Uterus (tissue), 4 donors: ENCODE measurements around the gene ZNF629. TPM values are rescaled to one million over a fixed set of nuclear protein-coding genes. Genes with fewer than 3 reads are reported as not detected.

Experiments used
- DNase-seq, 2 donors: peaks; one replicate each; pipeline ENCODE4 v3.0.0-alpha.2; 2019 to 2020
- H3K27ac ChIP-seq, 2 donors: fragments of 200-600 bp; sonication (generic); 1 replicate in 1 of 2; 2 replicates in 1 of 2; pipeline ENCODE4 v1.5.1; 2016 to 2018
- H3K27me3 ChIP-seq, 2 donors: fragments of 200-600 bp; sonication (generic); one replicate each; pipeline ENCODE4 v1.5.1; 2018 to 2019; ENCODE audit warnings: control low read depth in 1 of 2
- H3K36me3 ChIP-seq, 2 donors: fragments of 200-600 bp; sonication (generic); one replicate each; pipeline ENCODE4 v1.5.1; 2019; ENCODE audit warnings: control low read depth in 1 of 2
- H3K4me1 ChIP-seq, 2 donors: fragments of 200-600 bp; sonication (generic); one replicate each; pipeline ENCODE4 v1.5.1; 2018 to 2019; ENCODE audit warnings: control low read depth in 1 of 2
- H3K4me3 ChIP-seq, 2 donors: fragments of 200-600 bp; sonication (generic); 1 replicate in 1 of 2; 2 replicates in 1 of 2; pipeline ENCODE4 v1.5.1; 2018 to 2019; ENCODE audit warnings: mild to moderate bottlenecking in 1 of 2
- H3K9me3 ChIP-seq, 2 donors: fragments of 200-600 bp; sonication (generic); one replicate each; pipeline ENCODE4 v1.5.1; 2019; ENCODE audit warnings: control low read depth in 1 of 2
- CTCF ChIP-seq, 4 experiments: fragments of 200-600 bp in 2 of 4; fragments of 450-650 bp in 2 of 4; sonication (generic) in 2 of 4; IDR thresholded peaks; one replicate each; pipeline ENCODE4 v1.5.1; 2016 to 2019; ENCODE audit warnings: antibody characterized with exemption in 4 of 4, mild to moderate bottlenecking in 2 of 4, moderate library complexity in 1 of 4
- POLR2A ChIP-seq, 2 donors: fragments of 450-650 bp; IDR thresholded peaks; one replicate each; pipeline ENCODE4 v1.6.1; 2016; ENCODE audit warnings: antibody characterized with exemption in 2 of 2, mild to moderate bottlenecking in 1 of 2, moderate library complexity in 1 of 2
- intact Hi-C: fragments of 100-400 bp; cut with DNase I; formaldehyde crosslinking; loops from one replicate; pipeline ENCODE4 v1.15.1; 2023; ENCODE audit warnings: low total_unique reads
- total RNA-seq, 4 donors: library from RNA; depleted of rRNA in 3 of 4; stranded (reverse); fragments of >200 nt in 3 of 4; gene quantifications; one replicate each; pipeline versions ENCODE4 v1.1.0 to v1.2.4, GENCODE V29; 2014 to 2023
- donor health status: DM: yes; HTN: yes; CAD: no.

Gene ZNF629
- total RNA-seq, 4 donors from 2014 or later = 5.4 to 25.5 (median 10.7) TPM

DNA sequence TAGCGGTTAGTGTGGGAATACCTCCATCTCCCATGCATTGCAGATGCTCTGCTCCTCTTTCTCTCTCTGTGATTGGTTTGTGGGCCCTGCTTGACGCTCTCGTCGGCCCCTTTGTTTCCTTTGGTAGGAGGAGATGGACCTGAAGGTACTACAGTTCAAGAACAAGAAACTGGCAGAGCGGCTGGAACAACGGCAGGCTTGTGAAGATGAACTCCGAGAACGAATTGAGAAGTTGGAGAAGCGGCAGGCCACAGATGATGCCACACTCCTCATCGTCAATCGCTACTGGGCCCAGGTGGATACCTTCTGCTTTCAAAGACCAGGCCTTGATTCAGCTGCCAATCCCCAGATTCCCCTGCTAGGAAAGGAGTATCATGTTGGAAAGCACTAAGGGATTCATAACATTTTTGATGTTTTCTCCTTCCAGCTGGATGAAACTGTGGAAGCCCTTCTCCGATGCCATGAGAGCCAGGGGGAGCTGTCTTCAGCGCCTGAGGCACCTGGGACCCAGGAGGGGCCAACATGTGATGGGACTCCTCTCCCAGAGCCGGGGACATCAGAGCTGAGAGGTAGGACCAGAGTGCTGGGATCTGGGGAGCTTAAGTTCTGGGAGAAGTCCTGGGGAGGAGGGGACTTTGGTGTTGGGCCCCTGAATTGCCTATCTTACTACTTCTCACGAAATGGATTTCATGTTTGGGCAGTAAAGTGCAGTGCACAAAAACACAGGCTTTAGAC, 23.8 kb downstream of the ZNF629 start:
- H3K4me3 ChIP-seq = peak overlapping the region; percentile 79 to 97
- no peak for DNase-seq
- peak overlapping the region; percentile 93 to 96 for H3K27ac ChIP-seq
- H3K9me3 ChIP-seq = no peaks in the 10 kb centered on the region
- TF ChIP-seq CTCF (IDR thresholded peaks at IDR 0.05) (no peak), POLR2A (IDR thresholded peaks at IDR 0.05) (no peak)
- peaks cover 7 to 23% of the 10 kb centered on the region in 2 donors for H3K4me1 ChIP-seq
- H3K36me3 ChIP-seq = no peaks in the 10 kb centered on the region
- intact Hi-C loops = no loop called here
- H3K27me3 ChIP-seq = no peaks in the 10 kb centered on the region

DNA sequence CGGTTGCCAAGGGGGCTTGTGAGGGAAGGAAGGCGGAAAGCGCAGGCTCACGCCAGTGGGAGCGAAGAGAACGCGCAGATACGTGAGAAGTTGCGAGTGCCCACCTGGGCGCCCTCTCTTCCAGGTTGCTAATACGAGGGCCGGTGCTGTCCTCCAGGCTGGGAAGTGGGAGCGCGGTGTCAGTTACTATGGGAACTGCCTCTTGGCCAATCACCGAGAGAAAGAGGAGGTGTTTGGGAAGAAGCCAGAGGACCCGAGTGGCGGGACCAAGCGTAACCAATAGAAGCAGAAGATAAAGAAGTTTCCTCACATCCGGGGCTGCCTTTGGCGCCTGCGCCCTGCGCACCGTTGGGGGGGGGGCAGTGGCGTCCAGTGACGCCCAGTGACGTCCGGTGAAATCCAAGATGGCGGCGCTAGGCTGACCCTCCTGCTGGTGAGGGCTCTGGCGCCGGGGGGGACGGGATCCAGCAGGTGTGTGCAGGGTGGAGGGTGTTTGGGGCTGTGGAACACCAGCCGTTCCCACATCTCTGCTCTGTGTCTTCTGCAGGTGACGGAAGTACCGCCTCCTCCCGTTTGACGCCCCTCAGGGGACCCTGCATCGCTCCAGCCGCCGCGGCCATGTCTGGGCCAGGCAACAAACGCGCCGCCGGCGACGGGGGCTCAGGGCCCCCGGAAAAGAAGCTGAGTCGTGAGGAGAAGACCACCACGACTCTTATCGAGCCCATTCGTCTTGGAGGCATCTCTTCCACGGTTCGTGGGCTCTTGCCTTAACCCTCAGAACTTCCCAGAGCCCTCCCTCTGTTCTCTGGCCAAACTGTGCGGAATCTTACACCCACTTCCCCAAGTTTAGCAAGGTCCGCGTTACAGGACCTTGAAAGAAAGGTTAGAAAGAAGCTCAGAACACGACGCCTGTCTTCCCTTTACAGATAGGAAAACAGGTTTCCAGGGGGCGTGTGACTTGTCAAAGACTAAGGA, 24.8 kb downstream of the ZNF629 start, which contains the start of the genes CFAP119 and RNF40:
Gene CFAP119 (minus strand): TSS at position 135 of the 975 bp plus-strand sequence. CDS start 314 bp downstream, outside the sequence.
Gene RNF40 (plus strand): TSS at position 395 of the 975 bp plus-strand sequence. CDS start 224 bp downstream, at position 619.
- H3K36me3 ChIP-seq = no peaks in the 10 kb centered on the region
- intact Hi-C loops = no loop called here
- peak within 1 kb of the TSS; percentile 79 to 97 for H3K4me3 ChIP-seq
- DNase-seq = peak; percentile 97 to 98
- H3K27ac ChIP-seq = peak within 1 kb of the TSS; percentile 93 to 96
- H3K9me3 ChIP-seq = no peaks in the 10 kb centered on the region
- H3K4me1 ChIP-seq = peaks cover 7 to 23% of the 10 kb centered on the region in 2 donors
- TF ChIP-seq CTCF (IDR thresholded peaks at IDR 0.05) (peak in 2 of 4 experiments; percentile 21 to 27), POLR2A (IDR thresholded peaks at IDR 0.05) (peak; percentile 38 to 88)
- no peaks in the 10 kb centered on the region for H3K27me3 ChIP-seq

DNA sequence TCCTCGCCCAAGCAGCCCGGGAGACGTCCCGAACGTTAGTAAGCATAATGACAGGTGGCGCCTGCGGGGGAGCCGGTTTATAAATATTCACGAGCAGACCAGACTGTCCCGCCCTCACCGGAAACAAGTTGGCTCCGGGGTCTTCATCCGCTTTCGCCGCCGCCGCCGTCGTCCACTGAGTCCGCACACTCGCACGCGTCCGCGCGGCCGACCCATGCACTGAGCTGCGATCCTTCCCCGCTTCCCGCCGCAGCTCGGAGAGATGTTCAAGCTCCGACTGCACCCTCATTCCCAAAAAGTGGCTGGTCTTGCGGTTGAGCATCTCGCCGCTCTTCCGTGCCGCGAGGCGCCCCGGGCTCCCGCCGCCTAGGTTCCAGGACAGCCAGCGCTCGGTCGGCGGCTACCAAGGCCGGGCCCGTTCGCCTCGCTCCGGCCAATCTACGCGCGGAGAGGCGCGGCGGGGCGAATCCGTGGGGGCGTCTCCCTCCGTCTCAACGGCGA, 25.5 kb downstream of the ZNF629 start:
- no peaks in the 10 kb centered on the region for H3K36me3 ChIP-seq
- no peak for TF ChIP-seq CTCF (IDR thresholded peaks at IDR 0.05)
- TF ChIP-seq POLR2A (IDR thresholded peaks at IDR 0.05) = no peak
- no peaks in the 10 kb centered on the region for H3K9me3 ChIP-seq
- peak overlapping the region; percentile 93 to 96 for H3K27ac ChIP-seq
- H3K4me1 ChIP-seq = peaks cover 7 to 23% of the 10 kb centered on the region in 2 donors
- DNase-seq = no peak
- H3K4me3 ChIP-seq = peak overlapping the region; percentile 79 to 97
- intact Hi-C loops = no loop called here
- no peaks in the 10 kb centered on the region for H3K27me3 ChIP-seq

DNA sequence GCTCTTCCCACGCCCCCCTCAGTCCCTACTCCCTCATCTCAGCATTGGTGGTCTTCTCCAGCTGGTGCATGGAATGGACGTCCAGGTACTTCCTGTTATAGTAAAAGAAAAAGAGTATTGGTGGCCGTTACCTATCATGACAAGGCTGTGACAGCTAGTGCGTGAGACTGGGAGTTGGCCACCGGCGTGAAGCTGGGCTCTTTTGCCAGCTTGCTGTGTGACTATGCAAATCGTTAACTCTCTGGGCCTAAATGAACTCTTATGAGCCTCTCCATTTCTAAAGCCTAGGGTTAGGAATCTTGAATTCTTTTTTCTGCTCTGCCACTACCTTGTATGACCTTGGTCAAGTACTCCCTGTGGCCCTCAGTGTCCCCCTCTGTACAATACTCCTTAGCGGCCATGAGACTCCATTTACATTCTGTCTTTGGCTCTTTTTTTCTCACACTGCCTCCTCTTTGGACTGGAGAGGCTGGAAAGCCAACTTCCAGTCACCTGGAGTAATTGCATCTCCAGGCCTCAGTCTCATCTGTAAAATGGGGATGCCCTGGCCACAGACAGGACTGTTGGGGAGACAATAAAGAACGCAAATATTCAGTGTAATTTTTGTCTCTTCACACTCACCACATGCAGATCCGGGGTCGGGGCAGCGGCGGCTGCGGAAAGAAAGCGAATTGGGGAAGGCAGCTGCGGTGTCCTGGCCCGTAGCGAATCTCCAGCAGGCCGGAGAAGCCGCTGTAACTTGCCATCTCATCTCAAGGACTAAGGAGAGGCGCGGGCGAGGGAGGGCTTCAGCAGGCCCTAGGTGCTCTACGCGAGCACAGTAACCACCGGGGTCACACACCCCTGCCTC, 26.2 kb downstream of the ZNF629 start:
- DNase-seq = no peak
- peak overlapping the region; percentile 79 to 97 for H3K4me3 ChIP-seq
- intact Hi-C loops = no loop called here
- H3K9me3 ChIP-seq = no peaks in the 10 kb centered on the region
- H3K27ac ChIP-seq = peak overlapping the region; percentile 93 to 96
- no peaks in the 10 kb centered on the region for H3K27me3 ChIP-seq
- H3K36me3 ChIP-seq = no peaks in the 10 kb centered on the region
- TF ChIP-seq CTCF (IDR thresholded peaks at IDR 0.05) (no peak), POLR2A (IDR thresholded peaks at IDR 0.05) (no peak)
- peaks cover 7 to 23% of the 10 kb centered on the region in 2 donors for H3K4me1 ChIP-seq
